SK-N-SH treated with all-trans-retinoic acid at 6 μM for 48 hours (cell line): ENCODE measurements around the gene PPARA.

ENCODE experiments used
- ATAC-seq: fragments of 200-7000 bp; cut with Tn5 transposase; 3 replicates; pipeline ENCODE4 v1.9.1; 2020; ENCODE audit warnings: mild to moderate bottlenecking, moderate library complexity
- ARNTL ChIP-seq: fragments of 450-650 bp; formaldehyde crosslinking; IDR thresholded peaks from 2 replicates; pipeline ENCODE4 v1.5.0; 2020; ENCODE audit warnings: low read depth, mild to moderate bottlenecking, moderate library complexity, borderline replicate concordance
- BACH2 ChIP-seq: fragments of 250-450 bp; sonication (Bioruptor Pico); IDR thresholded peaks from 2 replicates; pipeline ENCODE4 v1.9.0; 2021; ENCODE audit warnings: mild to moderate bottlenecking, borderline replicate concordance
- OSR1 ChIP-seq: fragments of 250-450 bp; sonication (Bioruptor Pico); IDR thresholded peaks from 2 replicates; pipeline ENCODE4 v1.8.0; 2022; ENCODE audit warnings: moderate library complexity, mild to moderate bottlenecking, inconsistent platforms
- RARB ChIP-seq: fragments of 250-450 bp; sonication (Bioruptor Pico); IDR thresholded peaks from 2 replicates; pipeline ENCODE4 v1.8.0; 2021; ENCODE audit warnings: mild to moderate bottlenecking, moderate library complexity
- SNAI2 ChIP-seq: fragments of 250-450 bp; sonication (Bioruptor Pico); IDR thresholded peaks from 2 replicates; pipeline ENCODE4 v1.5.0; 2020; ENCODE audit warnings: mild to moderate bottlenecking, moderate library complexity
- TCF4 ChIP-seq: fragments of 250-450 bp; sonication (Bioruptor Pico); IDR thresholded peaks from 2 replicates; pipeline ENCODE4 v1.8.0; 2021; ENCODE audit warnings: mild to moderate bottlenecking, moderate library complexity, borderline replicate concordance
- TOX ChIP-seq: fragments of 250-450 bp; sonication (Bioruptor Pico); IDR thresholded peaks from 2 replicates; pipeline ENCODE4 v1.8.0; 2021; ENCODE audit warnings: mild to moderate bottlenecking, moderate library complexity, borderline replicate concordance
- ZFP3 ChIP-seq: fragments of 250-450 bp; sonication (Bioruptor Pico); IDR thresholded peaks from 2 replicates; pipeline ENCODE4 v1.5.0; 2020; ENCODE audit warnings: mild to moderate bottlenecking, moderate library complexity
- ZFP30 ChIP-seq: fragments of 450-650 bp; formaldehyde crosslinking; IDR thresholded peaks from 2 replicates; pipeline ENCODE4 v1.5.0; 2022; ENCODE audit warnings: mild to moderate bottlenecking, moderate library complexity
- ZNF8 ChIP-seq: fragments of 450-650 bp; formaldehyde crosslinking; IDR thresholded peaks from 2 replicates; pipeline ENCODE4 v1.5.0; 2020; ENCODE audit warnings: mild to moderate bottlenecking, moderate library complexity
- TF ChIP-seq, protein P1 (sequence below): fragments of 250-450 bp; sonication (Bioruptor Pico); IDR thresholded peaks from 2 replicates; pipeline ENCODE4 v1.8.0; 2021; ENCODE audit warnings: low read depth, mild to moderate bottlenecking, moderate library complexity, borderline replicate concordance
- TF ChIP-seq, protein P2 (sequence below): fragments of 250-450 bp; sonication (Bioruptor Pico); IDR thresholded peaks from 2 replicates; pipeline ENCODE4 v1.5.1; 2021; ENCODE audit warnings: mild to moderate bottlenecking, moderate library complexity
- TF ChIP-seq, protein P3 (sequence below): fragments of 250-450 bp; sonication (Bioruptor Pico); IDR thresholded peaks from 2 replicates; pipeline ENCODE4 v1.5.0; 2020; ENCODE audit warnings: mild to moderate bottlenecking, moderate library complexity
- TF ChIP-seq, protein P4 (sequence below): fragments of 250-450 bp; sonication (Bioruptor Pico); IDR thresholded peaks from 2 replicates; pipeline ENCODE4 v1.8.0; 2020; ENCODE audit warnings: mild to moderate bottlenecking, moderate library complexity, borderline replicate concordance

Gene PPARA

DNA sequence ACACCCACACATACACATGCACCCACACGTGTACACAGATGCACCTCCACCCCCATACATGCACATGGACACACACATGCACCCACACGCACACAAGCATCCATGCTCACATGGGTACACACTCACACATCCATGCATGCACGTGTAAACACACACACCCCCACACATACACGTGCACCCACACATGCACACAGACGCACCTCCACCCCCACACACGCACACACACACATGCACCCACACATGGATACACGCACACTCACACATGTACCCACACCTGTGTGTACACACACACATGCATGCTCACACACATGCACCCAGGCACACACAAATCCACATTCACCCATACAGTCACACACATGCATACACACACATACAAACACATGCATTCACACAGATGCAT is 75.3 kb downstream of the PPARA start:
- no peak for ATAC-seq

DNA sequence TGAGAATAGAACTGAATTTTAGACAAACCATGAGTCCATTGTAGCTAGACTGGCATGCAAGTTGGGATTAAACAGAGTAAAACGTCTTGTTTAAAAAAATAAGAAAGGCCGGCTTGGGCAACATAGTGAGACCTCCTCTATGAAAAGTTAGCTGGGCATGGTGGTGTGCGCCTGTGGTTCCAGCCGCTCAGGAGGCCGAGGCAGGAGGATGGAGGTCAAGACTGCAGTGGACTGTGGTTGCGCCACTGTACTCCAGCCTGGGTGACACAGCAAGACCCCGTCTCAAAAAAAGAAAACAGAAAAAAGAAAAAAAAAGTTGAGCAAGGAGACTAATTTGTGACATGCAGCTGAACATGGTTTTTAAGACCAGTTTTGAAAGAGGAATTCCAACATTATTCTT is 76.3 kb downstream of the PPARA start:
- TF ChIP-seq TCF4 (CRISPR knock-in tag) (no peak), ZFP3 (CRISPR knock-in tag) (no peak), TOX (CRISPR knock-in tag) (no peak), BACH2 (CRISPR knock-in tag) (no peak)
- TF ChIP-seq, protein P1, sequence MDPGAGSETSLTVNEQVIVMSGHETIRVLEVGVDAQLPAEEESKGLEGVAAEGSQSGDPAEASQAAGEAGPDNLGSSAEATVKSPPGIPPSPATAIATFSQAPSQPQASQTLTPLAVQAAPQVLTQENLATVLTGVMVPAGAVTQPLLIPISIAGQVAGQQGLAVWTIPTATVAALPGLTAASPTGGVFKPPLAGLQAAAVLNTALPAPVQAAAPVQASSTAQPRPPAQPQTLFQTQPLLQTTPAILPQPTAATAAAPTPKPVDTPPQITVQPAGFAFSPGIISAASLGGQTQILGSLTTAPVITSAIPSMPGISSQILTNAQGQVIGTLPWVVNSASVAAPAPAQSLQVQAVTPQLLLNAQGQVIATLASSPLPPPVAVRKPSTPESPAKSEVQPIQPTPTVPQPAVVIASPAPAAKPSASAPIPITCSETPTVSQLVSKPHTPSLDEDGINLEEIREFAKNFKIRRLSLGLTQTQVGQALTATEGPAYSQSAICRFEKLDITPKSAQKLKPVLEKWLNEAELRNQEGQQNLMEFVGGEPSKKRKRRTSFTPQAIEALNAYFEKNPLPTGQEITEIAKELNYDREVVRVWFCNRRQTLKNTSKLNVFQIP (CRISPR knock-in tag) = no peak
- TF ChIP-seq, protein P2, sequence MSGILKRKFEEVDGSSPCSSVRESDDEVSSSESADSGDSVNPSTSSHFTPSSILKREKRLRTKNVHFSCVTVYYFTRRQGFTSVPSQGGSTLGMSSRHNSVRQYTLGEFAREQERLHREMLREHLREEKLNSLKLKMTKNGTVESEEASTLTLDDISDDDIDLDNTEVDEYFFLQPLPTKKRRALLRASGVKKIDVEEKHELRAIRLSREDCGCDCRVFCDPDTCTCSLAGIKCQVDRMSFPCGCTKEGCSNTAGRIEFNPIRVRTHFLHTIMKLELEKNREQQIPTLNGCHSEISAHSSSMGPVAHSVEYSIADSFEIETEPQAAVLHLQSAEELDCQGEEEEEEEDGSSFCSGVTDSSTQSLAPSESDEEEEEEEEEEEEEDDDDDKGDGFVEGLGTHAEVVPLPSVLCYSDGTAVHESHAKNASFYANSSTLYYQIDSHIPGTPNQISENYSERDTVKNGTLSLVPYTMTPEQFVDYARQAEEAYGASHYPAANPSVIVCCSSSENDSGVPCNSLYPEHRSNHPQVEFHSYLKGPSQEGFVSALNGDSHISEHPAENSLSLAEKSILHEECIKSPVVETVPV = no peak
- TF ChIP-seq, protein P3, sequence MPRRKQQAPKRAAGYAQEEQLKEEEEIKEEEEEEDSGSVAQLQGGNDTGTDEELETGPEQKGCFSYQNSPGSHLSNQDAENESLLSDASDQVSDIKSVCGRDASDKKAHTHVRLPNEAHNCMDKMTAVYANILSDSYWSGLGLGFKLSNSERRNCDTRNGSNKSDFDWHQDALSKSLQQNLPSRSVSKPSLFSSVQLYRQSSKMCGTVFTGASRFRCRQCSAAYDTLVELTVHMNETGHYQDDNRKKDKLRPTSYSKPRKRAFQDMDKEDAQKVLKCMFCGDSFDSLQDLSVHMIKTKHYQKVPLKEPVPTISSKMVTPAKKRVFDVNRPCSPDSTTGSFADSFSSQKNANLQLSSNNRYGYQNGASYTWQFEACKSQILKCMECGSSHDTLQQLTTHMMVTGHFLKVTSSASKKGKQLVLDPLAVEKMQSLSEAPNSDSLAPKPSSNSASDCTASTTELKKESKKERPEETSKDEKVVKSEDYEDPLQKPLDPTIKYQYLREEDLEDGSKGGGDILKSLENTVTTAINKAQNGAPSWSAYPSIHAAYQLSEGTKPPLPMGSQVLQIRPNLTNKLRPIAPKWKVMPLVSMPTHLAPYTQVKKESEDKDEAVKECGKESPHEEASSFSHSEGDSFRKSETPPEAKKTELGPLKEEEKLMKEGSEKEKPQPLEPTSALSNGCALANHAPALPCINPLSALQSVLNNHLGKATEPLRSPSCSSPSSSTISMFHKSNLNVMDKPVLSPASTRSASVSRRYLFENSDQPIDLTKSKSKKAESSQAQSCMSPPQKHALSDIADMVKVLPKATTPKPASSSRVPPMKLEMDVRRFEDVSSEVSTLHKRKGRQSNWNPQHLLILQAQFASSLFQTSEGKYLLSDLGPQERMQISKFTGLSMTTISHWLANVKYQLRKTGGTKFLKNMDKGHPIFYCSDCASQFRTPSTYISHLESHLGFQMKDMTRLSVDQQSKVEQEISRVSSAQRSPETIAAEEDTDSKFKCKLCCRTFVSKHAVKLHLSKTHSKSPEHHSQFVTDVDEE (CRISPR knock-in tag) = no peak
- ATAC-seq = no peak

More for the DNA sequence above, 75.3 kb downstream of the PPARA start:
- no peak for TF ChIP-seq TOX (CRISPR knock-in tag)
- no peak for TF ChIP-seq RARB (CRISPR knock-in tag)
- TF ChIP-seq SNAI2 (CRISPR knock-in tag) = no peak
- TF ChIP-seq, protein P4, sequence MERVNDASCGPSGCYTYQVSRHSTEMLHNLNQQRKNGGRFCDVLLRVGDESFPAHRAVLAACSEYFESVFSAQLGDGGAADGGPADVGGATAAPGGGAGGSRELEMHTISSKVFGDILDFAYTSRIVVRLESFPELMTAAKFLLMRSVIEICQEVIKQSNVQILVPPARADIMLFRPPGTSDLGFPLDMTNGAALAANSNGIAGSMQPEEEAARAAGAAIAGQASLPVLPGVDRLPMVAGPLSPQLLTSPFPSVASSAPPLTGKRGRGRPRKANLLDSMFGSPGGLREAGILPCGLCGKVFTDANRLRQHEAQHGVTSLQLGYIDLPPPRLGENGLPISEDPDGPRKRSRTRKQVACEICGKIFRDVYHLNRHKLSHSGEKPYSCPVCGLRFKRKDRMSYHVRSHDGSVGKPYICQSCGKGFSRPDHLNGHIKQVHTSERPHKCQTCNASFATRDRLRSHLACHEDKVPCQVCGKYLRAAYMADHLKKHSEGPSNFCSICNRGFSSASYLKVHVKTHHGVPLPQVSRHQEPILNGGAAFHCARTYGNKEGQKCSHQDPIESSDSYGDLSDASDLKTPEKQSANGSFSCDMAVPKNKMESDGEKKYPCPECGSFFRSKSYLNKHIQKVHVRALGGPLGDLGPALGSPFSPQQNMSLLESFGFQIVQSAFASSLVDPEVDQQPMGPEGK (CRISPR knock-in tag) = no peak
- TF ChIP-seq ZFP3 (CRISPR knock-in tag) = no peak
- TF ChIP-seq OSR1 (CRISPR knock-in tag) = no peak
- no peak for TF ChIP-seq ZFP30 (CRISPR knock-in tag)
- TF ChIP-seq, protein P1 (CRISPR knock-in tag) = no peak
- TF ChIP-seq ARNTL (CRISPR knock-in tag) = no peak

DNA sequence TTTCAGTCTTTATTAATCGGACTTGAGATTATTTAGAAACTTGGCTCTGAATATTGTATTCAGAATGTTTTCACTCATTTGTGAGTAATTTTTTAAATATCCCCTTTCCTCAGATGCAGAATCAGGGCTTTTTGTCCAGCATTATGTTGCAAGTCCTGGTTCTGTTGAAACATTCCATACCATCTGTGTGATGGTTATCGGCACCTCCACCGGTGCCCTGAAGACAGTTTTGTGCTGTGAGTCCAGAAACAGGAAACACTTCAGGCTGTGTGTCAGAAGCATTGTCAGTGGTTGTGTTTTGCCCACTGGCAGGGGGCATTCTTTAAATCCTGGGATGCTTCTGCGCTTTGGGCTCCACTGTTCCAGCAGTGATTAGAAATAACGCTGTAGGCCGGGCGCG is 79.4 kb downstream of the PPARA start:
- no peak for ATAC-seq

More for the DNA sequence above, 79.4 kb downstream of the PPARA start:
- TF ChIP-seq TOX (CRISPR knock-in tag) (no peak), RARB (CRISPR knock-in tag) (no peak), TCF4 (CRISPR knock-in tag) (peak; percentile 13; the same call in 1 of the 2 replicates), ZNF8 (CRISPR knock-in tag) (no peak), ARNTL (CRISPR knock-in tag) (no peak)
- TF ChIP-seq, protein P4 (CRISPR knock-in tag) = no peak
